Upper lobe of left lung (tissue), 6 donors: Measurements from ENCODE around the gene DOCK11. TPM values are rescaled to one million over a fixed set of nuclear protein-coding genes. Genes with fewer than 3 reads are reported as not detected.

Experiments used
- ATAC-seq, 2 donors: fragments of 200-7000 bp; cut with Tn5 transposase; one replicate each; pipeline ENCODE4 v1.9.1; 2022; ENCODE audit warnings: mild to moderate bottlenecking in 2 of 2, moderate library complexity in 2 of 2; ENCODE audit not compliant: low FRiP score in 2 of 2
- DNase-seq, 2 donors: peaks; one replicate each; pipeline ENCODE4 v3.0.0-alpha.2; 2019 to 2020
- H3K27ac ChIP-seq, 4 donors: fragments of 200-600 bp; sonication (generic); one replicate each; pipeline ENCODE4 v1.5.1; 2016 to 2019
- H3K27me3 ChIP-seq, 4 donors: fragments of 200-600 bp; sonication (generic); one replicate each; pipeline ENCODE4 v1.5.1; 2017 to 2019
- H3K36me3 ChIP-seq, 4 donors: fragments of 200-600 bp; sonication (generic); one replicate each; pipeline ENCODE4 v1.5.1; 2016 to 2019
- H3K4me1 ChIP-seq, 4 donors: fragments of 200-600 bp; sonication (generic); one replicate each; pipeline ENCODE4 v1.5.1; 2018 to 2019
- H3K4me3 ChIP-seq, 4 donors: fragments of 200-600 bp; sonication (generic); one replicate each; pipeline ENCODE4 v1.5.1; 2017 to 2019; ENCODE audit warnings: mild to moderate bottlenecking in 2 of 4, moderate library complexity in 1 of 4
- H3K9me3 ChIP-seq, 4 donors: fragments of 200-600 bp; sonication (generic); one replicate each; pipeline ENCODE4 v1.5.1; 2018 to 2019
- CTCF ChIP-seq, 6 experiments: fragments of 450-650 bp in 4 of 6; fragments of 200-600 bp in 2 of 6; sonication (generic) in 2 of 6; IDR thresholded peaks; one replicate each; pipeline ENCODE4 v1.5.1; 2016 to 2019; ENCODE audit warnings: antibody characterized with exemption in 6 of 6
- EP300 ChIP-seq, 4 donors: sonication (generic); formaldehyde crosslinking; IDR thresholded peaks; one replicate each; pipeline ENCODE4 v1.5.1; 2017; ENCODE audit warnings: antibody characterized with exemption in 4 of 4, control low read depth in 2 of 4
- POLR2A ChIP-seq, 4 donors: fragments of 450-650 bp; IDR thresholded peaks; one replicate each; pipeline ENCODE4 v1.5.1; 2016 to 2017; ENCODE audit warnings: antibody characterized with exemption in 4 of 4, mild to moderate bottlenecking in 2 of 4
- POLR2AphosphoS5 ChIP-seq, 2 donors: sonication (generic); formaldehyde crosslinking; IDR thresholded peaks; one replicate each; pipeline ENCODE4 v1.5.1; 2017; ENCODE audit warnings: antibody characterized with exemption in 2 of 2
- WGBS, 2 donors: methylation state at CpG; one replicate each; pipeline ENCODE4 v1.1.5; 2017 to 2018; 5-methylcytosine and 5-hydroxymethylcytosine counted together
- total RNA-seq, 6 donors: library from RNA; depleted of rRNA in 4 of 6; stranded (reverse); fragments of >200 nt in 4 of 6; gene quantifications; one replicate each; pipeline versions ENCODE4 v1.1.0 to v1.2.1, GENCODE V29; 2016 to 2021
- donor health status: DM: no; HTN: no; CAD: no; lungs with moderate emphysema.
- donor health status: DM: no; HTN: yes; CAD: no; lungs with severe emphysema.

The DOCK11 gene
- total RNA-seq, 6 donors from 2014 or later: 20.6 to 51.6 (median 42.1) TPM

- TF ChIP-seq CTCF (IDR thresholded peaks at IDR 0.05): no peak
- no peak for TF ChIP-seq POLR2AphosphoS5 (IDR thresholded peaks at IDR 0.05)
- TF ChIP-seq POLR2A (IDR thresholded peaks at IDR 0.05): no peak
- no peak for TF ChIP-seq EP300 (IDR thresholded peaks at IDR 0.05)
- H3K27ac ChIP-seq: no peak overlapping the region
- peaks cover 0 to 7% (median 3%) of the 10 kb centered on the region in 4 donors for H3K4me1 ChIP-seq
- H3K36me3 ChIP-seq: no peaks in the 10 kb centered on the region
- ATAC-seq (no peak), DNase-seq (no peak)
- H3K27me3 ChIP-seq: no peaks in the 10 kb centered on the region
- no peaks in the 10 kb centered on the region for H3K9me3 ChIP-seq
- H3K4me3 ChIP-seq: no peak overlapping the region
- 59 to 83% methylated on average over 1 to 15 of the region's 15 CpGs for WGBS, 2 donors
These were observed 3.7 kb downstream of the DOCK11 start for GRCh38 chrX:118499295-118499694.

- no peak for TF ChIP-seq POLR2AphosphoS5 (IDR thresholded peaks at IDR 0.05)
- no peak for TF ChIP-seq CTCF (IDR thresholded peaks at IDR 0.05)
- TF ChIP-seq POLR2A (IDR thresholded peaks at IDR 0.05): no peak
- Histone ChIP-seq H3K9me3 (no peaks in the 10 kb centered on the region), H3K4me3 (no peak overlapping the region), H3K36me3 (no peaks in the 10 kb centered on the region), H3K27ac (peak overlapping the region in 1 of 4 donors; percentile 18), H3K4me1 (peaks cover 0 to 5% (median 0%) of the 10 kb centered on the region in 4 donors), H3K27me3 (no peaks in the 10 kb centered on the region)
- WGBS, 2 donors: 48 to 58% methylated on average over 6 of the region's 6 CpGs
- ATAC-seq: no peak
- no peak for DNase-seq
These were observed 6.7 kb downstream of the DOCK11 start for GRCh38 chrX:118502161-118502789.

GRCh38 chrX:118503260-118504041 lies 7.8 kb downstream of the DOCK11 start:
- H3K27me3 ChIP-seq: no peaks in the 10 kb centered on the region
- H3K4me3 ChIP-seq: no peak overlapping the region
- H3K9me3 ChIP-seq: no peaks in the 10 kb centered on the region
- TF ChIP-seq POLR2AphosphoS5 (IDR thresholded peaks at IDR 0.05): no peak
- no peak for TF ChIP-seq CTCF (IDR thresholded peaks at IDR 0.05)
- TF ChIP-seq POLR2A (IDR thresholded peaks at IDR 0.05): no peak
- no peak for TF ChIP-seq EP300 (IDR thresholded peaks at IDR 0.05)
- WGBS, 2 donors: 53 to 63% methylated on average over 7 of the region's 7 CpGs
- H3K36me3 ChIP-seq: no peaks in the 10 kb centered on the region
- no peak for ATAC-seq
- no peak for DNase-seq
- H3K27ac ChIP-seq: peak overlapping the region in 3 of 4 donors; percentile 15 to 46 (median 42)
- peaks cover 0 to 5% (median 0%) of the 10 kb centered on the region in 4 donors for H3K4me1 ChIP-seq

- DNase-seq (no peak), ATAC-seq (no peak)
- H3K4me3 ChIP-seq: no peak overlapping the region
- H3K4me1 ChIP-seq: peaks cover 0 to 3% (median 0%) of the 10 kb centered on the region in 4 donors
- no peak overlapping the region for H3K27ac ChIP-seq
- H3K9me3 ChIP-seq: no peaks in the 10 kb centered on the region
- no peaks in the 10 kb centered on the region for H3K27me3 ChIP-seq
- H3K36me3 ChIP-seq: no peaks in the 10 kb centered on the region
- TF ChIP-seq POLR2A (IDR thresholded peaks at IDR 0.05): no peak
- no peak for TF ChIP-seq CTCF (IDR thresholded peaks at IDR 0.05)
- no peak for TF ChIP-seq POLR2AphosphoS5 (IDR thresholded peaks at IDR 0.05)
- TF ChIP-seq EP300 (IDR thresholded peaks at IDR 0.05): no peak
- 83% methylated on average over 3 to 4 of the region's 4 CpGs for WGBS, 2 donors
These were observed 9.0 kb downstream of the DOCK11 start for GRCh38 chrX:118504581-118504980.
